WTC11 (cell line): ENCODE data around the gene LYST. TPM values are rescaled to one million over a fixed set of nuclear protein-coding genes. Genes with fewer than 3 reads are reported as not detected.

ENCODE experiments used
- ATAC-seq: fragments of 200-7000 bp; cut with Tn5 transposase; 2 replicates; pipeline ENCODE4 v1.10.0; 2021; ENCODE audit warnings: mild to moderate bottlenecking, moderate library complexity
- CTCF ChIA-PET: fragments of 300-600 bp; sonication (Branson Sonifier 250); formaldehyde crosslinking; loops from one replicate; lab custom pipeline; 2021; ENCODE audit warnings: antibody characterized with exemption; lab: Charles Lee
- POLR2A ChIA-PET: fragments of 350-600 bp; sonication (Branson Sonifier 250); formaldehyde crosslinking; loops from one replicate; lab custom pipeline; 2021; ENCODE audit warnings: antibody characterized with exemption; lab: Charles Lee
- DNase-seq: peaks from one replicate; pipeline ENCODE4 v3.0.0; 2021; ENCODE audit warnings: low spot score
- H3K27ac Mint-ChIP-seq: 2 replicates; pipeline ENCODE4 v1.8.0; 2021; ENCODE audit warnings: mixed read lengths
- H3K27me3 Mint-ChIP-seq: 2 replicates; pipeline ENCODE4 v1.8.0; 2021; ENCODE audit warnings: low read depth, mild to moderate bottlenecking, moderate library complexity, mixed read lengths
- H3K36me3 Mint-ChIP-seq: 2 replicates; pipeline ENCODE4 v1.8.0; 2021; ENCODE audit warnings: mixed read lengths
- H3K4me1 Mint-ChIP-seq: 2 replicates; pipeline ENCODE4 v1.8.0; 2022; ENCODE audit warnings: mixed read lengths
- H3K4me3 Mint-ChIP-seq: 2 replicates; pipeline ENCODE4 v1.8.0; 2021; ENCODE audit warnings: mild to moderate bottlenecking, moderate library complexity, mixed read lengths
- H3K9me3 Mint-ChIP-seq: 2 replicates; pipeline ENCODE4 v1.8.0; 2021; ENCODE audit warnings: mixed read lengths
- ESRRA ChIP-seq: sonication (generic); formaldehyde crosslinking; IDR thresholded peaks from 2 replicates; pipeline ENCODE4 v1.8.1; 2022; ENCODE audit warnings: mild to moderate bottlenecking, missing genetic modification reagents, borderline replicate concordance
- ETV6 ChIP-seq: sonication (generic); formaldehyde crosslinking; IDR thresholded peaks from 2 replicates; pipeline ENCODE4 v1.8.1; 2022; ENCODE audit warnings: mild to moderate bottlenecking, missing genetic modification reagents
- FOXJ3 ChIP-seq: sonication (generic); formaldehyde crosslinking; IDR thresholded peaks from 2 replicates; pipeline ENCODE4 v1.9.0; 2021; ENCODE audit warnings: missing genetic modification reagents, mild to moderate bottlenecking, borderline replicate concordance
- FOXK1 ChIP-seq: sonication (generic); formaldehyde crosslinking; IDR thresholded peaks from 2 replicates; pipeline ENCODE4 v1.8.0; 2022; ENCODE audit warnings: mild to moderate bottlenecking, moderate library complexity, missing genetic modification reagents
- JAZF1 ChIP-seq: fragments of 250-450 bp; sonication (Bioruptor Pico); IDR thresholded peaks from 2 replicates; pipeline ENCODE4 v1.9.0; 2021; ENCODE audit warnings: moderate library complexity, mild to moderate bottlenecking, inconsistent platforms
- OVOL2 ChIP-seq: fragments of 250-450 bp; sonication (Bioruptor Pico); IDR thresholded peaks from 2 replicates; pipeline ENCODE4 v1.9.0; 2021; ENCODE audit warnings: mild to moderate bottlenecking, borderline replicate concordance
- TCF7 ChIP-seq: sonication (generic); formaldehyde crosslinking; IDR thresholded peaks from 2 replicates; pipeline ENCODE4 v1.8.0; 2022; ENCODE audit warnings: mild to moderate bottlenecking, low read depth, missing genetic modification reagents, moderate library complexity
- ZNF263 ChIP-seq: sonication (generic); formaldehyde crosslinking; IDR thresholded peaks from 2 replicates; pipeline ENCODE4 v1.8.1; 2022; ENCODE audit warnings: low read depth, mild to moderate bottlenecking, moderate library complexity, missing genetic modification reagents
- total RNA-seq: library from RNA; stranded (reverse); gene quantifications from 3 replicates; pipeline ENCODE4 v1.2.3, GENCODE V29; 2021
- TF ChIP-seq, protein P1 (sequence below): sonication (generic); formaldehyde crosslinking; IDR thresholded peaks from 2 replicates; pipeline ENCODE4 v1.8.0; 2023; ENCODE audit warnings: missing genetic modification reagents, mild to moderate bottlenecking, borderline replicate concordance
- TF ChIP-seq, protein P2 (sequence below): sonication (generic); formaldehyde crosslinking; IDR thresholded peaks from 2 replicates; pipeline ENCODE4 v1.8.1; 2023; ENCODE audit warnings: mild to moderate bottlenecking, missing genetic modification reagents
- TF ChIP-seq, protein P3 (sequence below): sonication (generic); formaldehyde crosslinking; IDR thresholded peaks from 2 replicates; pipeline ENCODE4 v1.8.0; 2023; ENCODE audit warnings: mild to moderate bottlenecking, missing genetic modification reagents
- TF ChIP-seq, protein P4 (sequence below): sonication (generic); formaldehyde crosslinking; IDR thresholded peaks from 2 replicates; pipeline ENCODE4 v1.8.0; 2022; ENCODE audit warnings: mild to moderate bottlenecking, missing genetic modification reagents
- TF ChIP-seq, protein P5 (sequence below): sonication (generic); formaldehyde crosslinking; IDR thresholded peaks from 2 replicates; pipeline ENCODE4 v1.8.0; 2022; ENCODE audit warnings: mild to moderate bottlenecking, missing genetic modification reagents
- TF ChIP-seq, protein P6 (sequence below): fragments of 200-600 bp; IDR thresholded peaks from 2 replicates; pipeline ENCODE4 v1.8.0; 2022; ENCODE audit warnings: antibody characterized with exemption
- TF ChIP-seq, protein P7 (sequence below): sonication (generic); formaldehyde crosslinking; IDR thresholded peaks from 2 replicates; pipeline ENCODE4 v1.8.1; 2023; ENCODE audit warnings: mild to moderate bottlenecking, moderate library complexity, missing genetic modification reagents
- TF ChIP-seq, protein P8 (sequence below): sonication (generic); formaldehyde crosslinking; conservative IDR thresholded peaks from 2 replicates; pipeline ENCODE4 v1.8.1; 2022; ENCODE audit warnings: mild to moderate bottlenecking, missing genetic modification reagents
- TF ChIP-seq, protein P9 (sequence below): sonication (generic); formaldehyde crosslinking; IDR thresholded peaks from 2 replicates; pipeline ENCODE4 v1.8.0; 2023; ENCODE audit warnings: missing genetic modification reagents
- TF ChIP-seq, protein P10 (sequence below): sonication (generic); formaldehyde crosslinking; IDR thresholded peaks from 2 replicates; pipeline ENCODE4 v1.8.1; 2023; ENCODE audit warnings: mild to moderate bottlenecking, missing genetic modification reagents, moderate library complexity

LYST gene
- total RNA-seq, 1 experiment from 2014 or later = 0.59 TPM

DNA sequence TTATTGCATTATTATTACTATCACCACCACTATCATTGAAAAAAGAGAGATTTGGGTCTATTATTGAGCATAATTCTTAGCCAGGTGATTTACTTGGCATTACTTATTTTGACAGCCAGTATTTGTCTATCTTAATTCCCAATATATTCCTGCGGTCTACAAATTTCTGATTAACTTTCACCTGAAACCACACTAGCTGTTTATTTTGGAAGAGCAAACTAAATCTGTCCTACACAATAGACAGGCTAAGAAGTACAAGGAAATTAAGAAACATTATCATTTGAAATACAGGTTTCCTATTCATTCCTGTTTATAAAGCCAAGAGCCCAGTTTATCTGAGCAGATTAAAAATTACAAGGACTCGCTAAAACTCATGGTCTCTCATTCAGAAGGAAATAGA is 6.9 kb upstream of the LYST start:
- H3K36me3 Mint-ChIP-seq = no peaks in the 10 kb centered on the region
- H3K4me1 Mint-ChIP-seq = no peaks in the 10 kb centered on the region

More for the DNA sequence above, 6.9 kb upstream of the LYST start:
- no peak for DNase-seq
- TF ChIP-seq, protein P1, sequence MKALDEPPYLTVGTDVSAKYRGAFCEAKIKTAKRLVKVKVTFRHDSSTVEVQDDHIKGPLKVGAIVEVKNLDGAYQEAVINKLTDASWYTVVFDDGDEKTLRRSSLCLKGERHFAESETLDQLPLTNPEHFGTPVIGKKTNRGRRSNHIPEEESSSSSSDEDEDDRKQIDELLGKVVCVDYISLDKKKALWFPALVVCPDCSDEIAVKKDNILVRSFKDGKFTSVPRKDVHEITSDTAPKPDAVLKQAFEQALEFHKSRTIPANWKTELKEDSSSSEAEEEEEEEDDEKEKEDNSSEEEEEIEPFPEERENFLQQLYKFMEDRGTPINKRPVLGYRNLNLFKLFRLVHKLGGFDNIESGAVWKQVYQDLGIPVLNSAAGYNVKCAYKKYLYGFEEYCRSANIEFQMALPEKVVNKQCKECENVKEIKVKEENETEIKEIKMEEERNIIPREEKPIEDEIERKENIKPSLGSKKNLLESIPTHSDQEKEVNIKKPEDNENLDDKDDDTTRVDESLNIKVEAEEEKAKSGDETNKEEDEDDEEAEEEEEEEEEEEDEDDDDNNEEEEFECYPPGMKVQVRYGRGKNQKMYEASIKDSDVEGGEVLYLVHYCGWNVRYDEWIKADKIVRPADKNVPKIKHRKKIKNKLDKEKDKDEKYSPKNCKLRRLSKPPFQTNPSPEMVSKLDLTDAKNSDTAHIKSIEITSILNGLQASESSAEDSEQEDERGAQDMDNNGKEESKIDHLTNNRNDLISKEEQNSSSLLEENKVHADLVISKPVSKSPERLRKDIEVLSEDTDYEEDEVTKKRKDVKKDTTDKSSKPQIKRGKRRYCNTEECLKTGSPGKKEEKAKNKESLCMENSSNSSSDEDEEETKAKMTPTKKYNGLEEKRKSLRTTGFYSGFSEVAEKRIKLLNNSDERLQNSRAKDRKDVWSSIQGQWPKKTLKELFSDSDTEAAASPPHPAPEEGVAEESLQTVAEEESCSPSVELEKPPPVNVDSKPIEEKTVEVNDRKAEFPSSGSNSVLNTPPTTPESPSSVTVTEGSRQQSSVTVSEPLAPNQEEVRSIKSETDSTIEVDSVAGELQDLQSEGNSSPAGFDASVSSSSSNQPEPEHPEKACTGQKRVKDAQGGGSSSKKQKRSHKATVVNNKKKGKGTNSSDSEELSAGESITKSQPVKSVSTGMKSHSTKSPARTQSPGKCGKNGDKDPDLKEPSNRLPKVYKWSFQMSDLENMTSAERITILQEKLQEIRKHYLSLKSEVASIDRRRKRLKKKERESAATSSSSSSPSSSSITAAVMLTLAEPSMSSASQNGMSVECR (CRISPR knock-in tag) = no peak
- TF ChIP-seq ZNF263 (CRISPR knock-in tag) (no peak), ETV6 (no peak), TCF7 (CRISPR knock-in tag) (no peak), OVOL2 (CRISPR knock-in tag) (no peak), JAZF1 (CRISPR knock-in tag) (no peak), FOXK1 (CRISPR knock-in tag) (no peak), ESRRA (no peak), FOXJ3 (CRISPR knock-in tag) (no peak)
- TF ChIP-seq, protein P2, sequence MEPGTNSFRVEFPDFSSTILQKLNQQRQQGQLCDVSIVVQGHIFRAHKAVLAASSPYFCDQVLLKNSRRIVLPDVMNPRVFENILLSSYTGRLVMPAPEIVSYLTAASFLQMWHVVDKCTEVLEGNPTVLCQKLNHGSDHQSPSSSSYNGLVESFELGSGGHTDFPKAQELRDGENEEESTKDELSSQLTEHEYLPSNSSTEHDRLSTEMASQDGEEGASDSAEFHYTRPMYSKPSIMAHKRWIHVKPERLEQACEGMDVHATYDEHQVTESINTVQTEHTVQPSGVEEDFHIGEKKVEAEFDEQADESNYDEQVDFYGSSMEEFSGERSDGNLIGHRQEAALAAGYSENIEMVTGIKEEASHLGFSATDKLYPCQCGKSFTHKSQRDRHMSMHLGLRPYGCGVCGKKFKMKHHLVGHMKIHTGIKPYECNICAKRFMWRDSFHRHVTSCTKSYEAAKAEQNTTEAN (CRISPR knock-in tag) = no peak
- TF ChIP-seq, protein P3, sequence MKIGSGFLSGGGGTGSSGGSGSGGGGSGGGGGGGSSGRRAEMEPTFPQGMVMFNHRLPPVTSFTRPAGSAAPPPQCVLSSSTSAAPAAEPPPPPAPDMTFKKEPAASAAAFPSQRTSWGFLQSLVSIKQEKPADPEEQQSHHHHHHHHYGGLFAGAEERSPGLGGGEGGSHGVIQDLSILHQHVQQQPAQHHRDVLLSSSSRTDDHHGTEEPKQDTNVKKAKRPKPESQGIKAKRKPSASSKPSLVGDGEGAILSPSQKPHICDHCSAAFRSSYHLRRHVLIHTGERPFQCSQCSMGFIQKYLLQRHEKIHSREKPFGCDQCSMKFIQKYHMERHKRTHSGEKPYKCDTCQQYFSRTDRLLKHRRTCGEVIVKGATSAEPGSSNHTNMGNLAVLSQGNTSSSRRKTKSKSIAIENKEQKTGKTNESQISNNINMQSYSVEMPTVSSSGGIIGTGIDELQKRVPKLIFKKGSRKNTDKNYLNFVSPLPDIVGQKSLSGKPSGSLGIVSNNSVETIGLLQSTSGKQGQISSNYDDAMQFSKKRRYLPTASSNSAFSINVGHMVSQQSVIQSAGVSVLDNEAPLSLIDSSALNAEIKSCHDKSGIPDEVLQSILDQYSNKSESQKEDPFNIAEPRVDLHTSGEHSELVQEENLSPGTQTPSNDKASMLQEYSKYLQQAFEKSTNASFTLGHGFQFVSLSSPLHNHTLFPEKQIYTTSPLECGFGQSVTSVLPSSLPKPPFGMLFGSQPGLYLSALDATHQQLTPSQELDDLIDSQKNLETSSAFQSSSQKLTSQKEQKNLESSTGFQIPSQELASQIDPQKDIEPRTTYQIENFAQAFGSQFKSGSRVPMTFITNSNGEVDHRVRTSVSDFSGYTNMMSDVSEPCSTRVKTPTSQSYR (CRISPR knock-in tag) = no peak
- TF ChIP-seq, protein P4, sequence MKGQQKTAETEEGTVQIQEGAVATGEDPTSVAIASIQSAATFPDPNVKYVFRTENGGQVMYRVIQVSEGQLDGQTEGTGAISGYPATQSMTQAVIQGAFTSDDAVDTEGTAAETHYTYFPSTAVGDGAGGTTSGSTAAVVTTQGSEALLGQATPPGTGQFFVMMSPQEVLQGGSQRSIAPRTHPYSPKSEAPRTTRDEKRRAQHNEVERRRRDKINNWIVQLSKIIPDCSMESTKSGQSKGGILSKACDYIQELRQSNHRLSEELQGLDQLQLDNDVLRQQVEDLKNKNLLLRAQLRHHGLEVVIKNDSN (CRISPR knock-in tag) = no peak
- TF ChIP-seq, protein P5, sequence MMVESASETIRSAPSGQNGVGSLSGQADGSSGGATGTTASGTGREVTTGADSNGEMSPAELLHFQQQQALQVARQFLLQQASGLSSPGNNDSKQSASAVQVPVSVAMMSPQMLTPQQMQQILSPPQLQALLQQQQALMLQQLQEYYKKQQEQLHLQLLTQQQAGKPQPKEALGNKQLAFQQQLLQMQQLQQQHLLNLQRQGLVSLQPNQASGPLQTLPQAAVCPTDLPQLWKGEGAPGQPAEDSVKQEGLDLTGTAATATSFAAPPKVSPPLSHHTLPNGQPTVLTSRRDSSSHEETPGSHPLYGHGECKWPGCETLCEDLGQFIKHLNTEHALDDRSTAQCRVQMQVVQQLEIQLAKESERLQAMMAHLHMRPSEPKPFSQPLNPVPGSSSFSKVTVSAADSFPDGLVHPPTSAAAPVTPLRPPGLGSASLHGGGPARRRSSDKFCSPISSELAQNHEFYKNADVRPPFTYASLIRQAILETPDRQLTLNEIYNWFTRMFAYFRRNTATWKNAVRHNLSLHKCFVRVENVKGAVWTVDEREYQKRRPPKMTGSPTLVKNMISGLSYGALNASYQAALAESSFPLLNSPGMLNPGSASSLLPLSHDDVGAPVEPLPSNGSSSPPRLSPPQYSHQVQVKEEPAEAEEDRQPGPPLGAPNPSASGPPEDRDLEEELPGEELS = no peak
- TF ChIP-seq, protein P6, sequence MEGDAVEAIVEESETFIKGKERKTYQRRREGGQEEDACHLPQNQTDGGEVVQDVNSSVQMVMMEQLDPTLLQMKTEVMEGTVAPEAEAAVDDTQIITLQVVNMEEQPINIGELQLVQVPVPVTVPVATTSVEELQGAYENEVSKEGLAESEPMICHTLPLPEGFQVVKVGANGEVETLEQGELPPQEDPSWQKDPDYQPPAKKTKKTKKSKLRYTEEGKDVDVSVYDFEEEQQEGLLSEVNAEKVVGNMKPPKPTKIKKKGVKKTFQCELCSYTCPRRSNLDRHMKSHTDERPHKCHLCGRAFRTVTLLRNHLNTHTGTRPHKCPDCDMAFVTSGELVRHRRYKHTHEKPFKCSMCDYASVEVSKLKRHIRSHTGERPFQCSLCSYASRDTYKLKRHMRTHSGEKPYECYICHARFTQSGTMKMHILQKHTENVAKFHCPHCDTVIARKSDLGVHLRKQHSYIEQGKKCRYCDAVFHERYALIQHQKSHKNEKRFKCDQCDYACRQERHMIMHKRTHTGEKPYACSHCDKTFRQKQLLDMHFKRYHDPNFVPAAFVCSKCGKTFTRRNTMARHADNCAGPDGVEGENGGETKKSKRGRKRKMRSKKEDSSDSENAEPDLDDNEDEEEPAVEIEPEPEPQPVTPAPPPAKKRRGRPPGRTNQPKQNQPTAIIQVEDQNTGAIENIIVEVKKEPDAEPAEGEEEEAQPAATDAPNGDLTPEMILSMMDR = no peak
- TF ChIP-seq, protein P7, sequence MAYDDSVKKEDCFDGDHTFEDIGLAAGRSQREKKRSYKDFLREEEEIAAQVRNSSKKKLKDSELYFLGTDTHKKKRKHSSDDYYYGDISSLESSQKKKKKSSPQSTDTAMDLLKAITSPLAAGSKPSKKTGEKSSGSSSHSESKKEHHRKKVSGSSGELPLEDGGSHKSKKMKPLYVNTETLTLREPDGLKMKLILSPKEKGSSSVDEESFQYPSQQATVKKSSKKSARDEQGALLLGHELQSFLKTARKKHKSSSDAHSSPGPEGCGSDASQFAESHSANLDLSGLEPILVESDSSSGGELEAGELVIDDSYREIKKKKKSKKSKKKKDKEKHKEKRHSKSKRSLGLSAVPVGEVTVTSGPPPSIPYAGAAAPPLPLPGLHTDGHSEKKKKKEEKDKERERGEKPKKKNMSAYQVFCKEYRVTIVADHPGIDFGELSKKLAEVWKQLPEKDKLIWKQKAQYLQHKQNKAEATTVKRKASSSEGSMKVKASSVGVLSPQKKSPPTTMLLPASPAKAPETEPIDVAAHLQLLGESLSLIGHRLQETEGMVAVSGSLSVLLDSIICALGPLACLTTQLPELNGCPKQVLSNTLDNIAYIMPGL (CRISPR knock-in tag) = no peak
- TF ChIP-seq, protein P8, sequence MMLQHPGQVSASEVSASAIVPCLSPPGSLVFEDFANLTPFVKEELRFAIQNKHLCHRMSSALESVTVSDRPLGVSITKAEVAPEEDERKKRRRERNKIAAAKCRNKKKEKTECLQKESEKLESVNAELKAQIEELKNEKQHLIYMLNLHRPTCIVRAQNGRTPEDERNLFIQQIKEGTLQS (CRISPR knock-in tag) = no peak
- TF ChIP-seq, protein P9, sequence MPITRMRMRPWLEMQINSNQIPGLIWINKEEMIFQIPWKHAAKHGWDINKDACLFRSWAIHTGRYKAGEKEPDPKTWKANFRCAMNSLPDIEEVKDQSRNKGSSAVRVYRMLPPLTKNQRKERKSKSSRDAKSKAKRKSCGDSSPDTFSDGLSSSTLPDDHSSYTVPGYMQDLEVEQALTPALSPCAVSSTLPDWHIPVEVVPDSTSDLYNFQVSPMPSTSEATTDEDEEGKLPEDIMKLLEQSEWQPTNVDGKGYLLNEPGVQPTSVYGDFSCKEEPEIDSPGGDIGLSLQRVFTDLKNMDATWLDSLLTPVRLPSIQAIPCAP = no peak
- TF ChIP-seq, protein P10, sequence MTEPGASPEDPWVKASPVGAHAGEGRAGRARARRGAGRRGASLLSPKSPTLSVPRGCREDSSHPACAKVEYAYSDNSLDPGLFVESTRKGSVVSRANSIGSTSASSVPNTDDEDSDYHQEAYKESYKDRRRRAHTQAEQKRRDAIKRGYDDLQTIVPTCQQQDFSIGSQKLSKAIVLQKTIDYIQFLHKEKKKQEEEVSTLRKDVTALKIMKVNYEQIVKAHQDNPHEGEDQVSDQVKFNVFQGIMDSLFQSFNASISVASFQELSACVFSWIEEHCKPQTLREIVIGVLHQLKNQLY (CRISPR knock-in tag) = no peak
- no peak overlapping the region for H3K27ac Mint-ChIP-seq
- no peaks in the 10 kb centered on the region for H3K9me3 Mint-ChIP-seq
- no peak for ATAC-seq
- no peak overlapping the region for H3K4me3 Mint-ChIP-seq
- peaks cover 12% of the 10 kb centered on the region for H3K27me3 Mint-ChIP-seq
- ChIA-PET CTCF (no interaction called here), POLR2A (no interaction called here)
